Measurements from ENCODE around the gene GJD2.

GJD2 gene

GRCh38 chr15:34708422-34708821, 46.4 kb downstream of the GJD2 start:
- H4K20me1 ChIP-seq (ENCODE audit: insufficient read depth, low read length) = no peaks in the 10 kb centered on the region
- TF ChIP-seq EZH2 (IDR thresholded peaks at IDR 0.05; ENCODE audit: borderline replicate concordance, low read length) (no peak), CTCF (IDR thresholded peaks at IDR 0.05; ENCODE audit: low read length) (peak; percentile 67)
- H3K9me3 ChIP-seq (ENCODE audit: low read length) = no peaks in the 10 kb centered on the region
- H3K79me2 ChIP-seq (ENCODE audit: insufficient read depth, low read length) = no peaks in the 10 kb centered on the region
- H3K9me2 ChIP-seq (ENCODE audit: low read depth, low read length) = no peaks in the 10 kb centered on the region
- no peak overlapping the region for H3K4me3 ChIP-seq (ENCODE audit: low read depth, low read length, poor library complexity, severe bottlenecking)
- H2AFZ ChIP-seq (ENCODE audit: low read length) = no peak overlapping the region
- no peak overlapping the region for H3K27ac ChIP-seq (ENCODE audit: low read depth, low read length, poor library complexity, severe bottlenecking)
- no peaks in the 10 kb centered on the region for H3K4me1 ChIP-seq (ENCODE audit: insufficient read depth, low read length, severe bottlenecking)
- H3F3A ChIP-seq (ENCODE audit: insufficient read depth, low read length) = no peaks in the 10 kb centered on the region
- H3K4me2 ChIP-seq (ENCODE audit: low read length) = no peak overlapping the region
- no peak overlapping the region for H3K9ac ChIP-seq (ENCODE audit: low read length)
- no peaks in the 10 kb centered on the region for H3K36me3 ChIP-seq (ENCODE audit: insufficient read depth, low read length)
- H3K27me3 ChIP-seq (ENCODE audit: insufficient read depth, low read length) = no peaks in the 10 kb centered on the region

GRCh38 chr15:34701536-34701935, 53.3 kb downstream of the GJD2 start:
- no peak overlapping the region for H2AFZ ChIP-seq (ENCODE audit: low read length)
- no peaks in the 10 kb centered on the region for H4K20me1 ChIP-seq (ENCODE audit: insufficient read depth, low read length)
- H3K27me3 ChIP-seq (ENCODE audit: insufficient read depth, low read length) = no peaks in the 10 kb centered on the region
- no peaks in the 10 kb centered on the region for H3K79me2 ChIP-seq (ENCODE audit: insufficient read depth, low read length)
- H3K9me3 ChIP-seq (ENCODE audit: low read length) = no peaks in the 10 kb centered on the region
- H3K4me3 ChIP-seq (ENCODE audit: low read depth, low read length, poor library complexity, severe bottlenecking) = no peak overlapping the region
- no peak overlapping the region for H3K4me2 ChIP-seq (ENCODE audit: low read length)
- H3F3A ChIP-seq (ENCODE audit: insufficient read depth, low read length) = no peaks in the 10 kb centered on the region
- no peak for TF ChIP-seq EZH2 (IDR thresholded peaks at IDR 0.05; ENCODE audit: borderline replicate concordance, low read length)
- no peak for TF ChIP-seq CTCF (IDR thresholded peaks at IDR 0.05; ENCODE audit: low read length)
- H3K36me3 ChIP-seq (ENCODE audit: insufficient read depth, low read length) = no peaks in the 10 kb centered on the region
- H3K4me1 ChIP-seq (ENCODE audit: insufficient read depth, low read length, severe bottlenecking) = no peaks in the 10 kb centered on the region
- no peak overlapping the region for H3K27ac ChIP-seq (ENCODE audit: low read depth, low read length, poor library complexity, severe bottlenecking)
- no peaks in the 10 kb centered on the region for H3K9me2 ChIP-seq (ENCODE audit: low read depth, low read length)
- H3K9ac ChIP-seq (ENCODE audit: low read length) = no peak overlapping the region
